HepG2 (cell line): ENCODE measurements around the gene NR2F6. TPM values are rescaled to one million over a fixed set of nuclear protein-coding genes. Genes with fewer than 3 reads are reported as not detected.

Source experiments
- DNMT1 ChIP-seq: sonication (generic); formaldehyde crosslinking; IDR thresholded peaks from 2 replicates; pipeline ENCODE4 v1.5.1; 2020; ENCODE audit warnings: mild to moderate bottlenecking, missing genetic modification reagents
- FOXA3 ChIP-seq: IDR thresholded peaks from 2 replicates; pipeline ENCODE4 v1.6.1; 2016; ENCODE audit warnings: missing genetic modification reagents, missing compliant biosample characterization
- HDAC2 ChIP-seq: sonication (generic); formaldehyde crosslinking; IDR thresholded peaks from 2 replicates; pipeline ENCODE4 v1.4.0; 2020; ENCODE audit warnings: missing genetic modification reagents
- HNRNPK ChIP-seq: fragments of 200-400 bp; formaldehyde crosslinking; IDR thresholded peaks from 2 replicates; pipeline ENCODE4 v1.6.1; 2018; ENCODE audit warnings: low read length, low read depth, moderate library complexity, mild to moderate bottlenecking; ENCODE audit not compliant: poor library complexity, severe bottlenecking
- IRF2 ChIP-seq: IDR thresholded peaks from 2 replicates; pipeline ENCODE4 v1.6.1; 2018; ENCODE audit warnings: missing genetic modification reagents, missing compliant biosample characterization
- MXD4 ChIP-seq: IDR thresholded peaks from 2 replicates; pipeline ENCODE4 v1.6.1; 2016; ENCODE audit warnings: mild to moderate bottlenecking, missing biosample characterization, missing genetic modification reagents
- NFKBIZ ChIP-seq: IDR thresholded peaks from 2 replicates; pipeline ENCODE4 v1.6.1; 2018; ENCODE audit warnings: missing genetic modification reagents, missing compliant biosample characterization
- RBM39 ChIP-seq: fragments of 200-400 bp; formaldehyde crosslinking; IDR thresholded peaks from one replicate; pipeline ENCODE4 v1.6.1; 2018; ENCODE audit warnings: antibody characterized with exemption, mild to moderate bottlenecking, low read depth, low read length; ENCODE audit not compliant: poor library complexity, severe bottlenecking
- SALL1 ChIP-seq: sonication (generic); formaldehyde crosslinking; IDR thresholded peaks from 2 replicates; pipeline ENCODE4 v1.8.0; 2022; ENCODE audit warnings: mild to moderate bottlenecking, missing genetic modification reagents
- SETDB1 ChIP-seq: sonication (generic); formaldehyde crosslinking; IDR thresholded peaks from 2 replicates; pipeline ENCODE4 v1.5.1; 2020; ENCODE audit warnings: missing genetic modification reagents, mild to moderate bottlenecking, borderline replicate concordance
- THAP11 ChIP-seq: IDR thresholded peaks from 2 replicates; pipeline ENCODE4 v1.6.1; 2016; ENCODE audit warnings: missing biosample characterization, missing genetic modification reagents
- TMF1 ChIP-seq: sonication (generic); formaldehyde crosslinking; IDR thresholded peaks from 2 replicates; pipeline ENCODE4 v1.8.1; 2022; ENCODE audit warnings: low read depth, missing genetic modification reagents
- ZFY ChIP-seq: sonication (generic); formaldehyde crosslinking; IDR thresholded peaks from 2 replicates; pipeline ENCODE4 v1.4.0; 2020; ENCODE audit warnings: missing genetic modification reagents
- ZNF253 ChIP-seq: sonication (generic); formaldehyde crosslinking; IDR thresholded peaks from 2 replicates; pipeline ENCODE4 v1.8.0; 2022; ENCODE audit warnings: mild to moderate bottlenecking, missing genetic modification reagents, borderline replicate concordance
- ZNF543 ChIP-seq: sonication (generic); formaldehyde crosslinking; IDR thresholded peaks from 2 replicates; pipeline ENCODE4 v1.4.0; 2020; ENCODE audit warnings: mild to moderate bottlenecking, missing genetic modification reagents
- polyA plus RNA-seq, 8 experiments: library from polyadenylated mRNA; depleted of rRNA in 3 of 8; stranded (reverse) in 7 of 8; unstranded in 1 of 8; fragments of >200 nt; fragmentation: Illumina TruSeq in 4 of 8; extraction: Trizol in 4 of 8; gene quantifications; 2 replicates each; pipeline versions ENCODE4 v1.2.1 to v1.2.3, GENCODE V29; 2011 to 2016; ENCODE audit warnings: low read depth in 4 of 8, missing spikeins in 1 of 8, mixed read lengths in 1 of 8; ENCODE audit not compliant: insufficient read depth in 1 of 8
- total RNA-seq, 5 experiments: library from RNA; depleted of rRNA; stranded (reverse); fragments of >200 nt; fragmentation: Illumina TruSeq; extraction: Trizol; gene quantifications; 2 replicates each; pipeline ENCODE4 v1.2.3, GENCODE V29; 2016; ENCODE audit warnings: low read depth in 1 of 5
- TF ChIP-seq, protein P1 (sequence below): IDR thresholded peaks from 2 replicates; pipeline ENCODE4 v1.6.1; 2016; ENCODE audit warnings: mild to moderate bottlenecking, missing biosample characterization, missing genetic modification reagents
- TF ChIP-seq, protein P2 (sequence below): IDR thresholded peaks from 2 replicates; pipeline ENCODE4 v1.6.1; 2016; ENCODE audit warnings: mild to moderate bottlenecking
- TF ChIP-seq, protein P3 (sequence below): IDR thresholded peaks from 2 replicates; pipeline ENCODE4 v1.6.1; 2012; ENCODE audit warnings: inconsistent platforms
- TF ChIP-seq, protein P4 (sequence below): sonication (generic); formaldehyde crosslinking; IDR thresholded peaks from 2 replicates; pipeline ENCODE4 v1.4.0; 2020; ENCODE audit warnings: missing genetic modification reagents
- TF ChIP-seq, protein P5 (sequence below): sonication (generic); formaldehyde crosslinking; conservative IDR thresholded peaks from 2 replicates; pipeline ENCODE4 v1.4.0; 2020; ENCODE audit warnings: missing genetic modification reagents
- TF ChIP-seq, protein P6 (sequence below): sonication (generic); formaldehyde crosslinking; IDR thresholded peaks from 2 replicates; pipeline ENCODE4 v1.8.0; 2022; ENCODE audit warnings: missing genetic modification reagents, mild to moderate bottlenecking, borderline replicate concordance
- TF ChIP-seq, protein P7 (sequence below): IDR thresholded peaks from 2 replicates; pipeline ENCODE4 v1.6.1; 2018; ENCODE audit warnings: missing genetic modification reagents, mild to moderate bottlenecking, missing compliant biosample characterization

The NR2F6 gene
- total and polyA plus RNA-seq, 2 of the 13 experiments (the other 11 are each of a cell fraction or from before 2014, with no cell fraction given), result 30.9 to 72.4 TPM

DNA sequence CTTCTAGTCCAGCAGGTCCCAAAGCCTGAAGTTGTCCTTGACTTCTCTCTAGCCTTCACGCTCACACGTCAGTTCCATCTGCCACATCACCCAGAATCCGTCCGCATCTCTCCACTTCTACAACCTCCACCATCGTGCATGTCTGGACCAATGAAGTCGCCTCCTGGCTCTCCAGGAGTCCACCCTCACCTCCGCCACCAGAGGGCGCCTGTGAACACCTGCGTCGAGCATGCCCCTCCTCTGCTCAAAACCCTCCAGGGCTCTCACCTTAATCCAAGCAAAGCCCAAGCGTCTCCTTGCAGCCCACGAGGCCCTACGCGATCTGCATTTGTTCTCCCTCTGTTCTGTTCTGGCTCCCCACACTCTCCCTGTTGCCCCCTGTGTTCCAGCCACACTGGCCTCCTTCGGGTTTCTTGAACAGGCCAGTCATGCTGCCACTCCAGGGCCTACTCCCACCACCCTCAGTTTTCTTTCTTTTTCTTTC is 15.2 kb upstream of the NR2F6 start (continued):
- TF ChIP-seq, protein P1, sequence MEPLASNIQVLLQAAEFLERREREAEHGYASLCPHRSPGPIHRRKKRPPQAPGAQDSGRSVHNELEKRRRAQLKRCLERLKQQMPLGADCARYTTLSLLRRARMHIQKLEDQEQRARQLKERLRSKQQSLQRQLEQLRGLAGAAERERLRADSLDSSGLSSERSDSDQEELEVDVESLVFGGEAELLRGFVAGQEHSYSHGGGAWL, result 0 out of 2 replicates have a peak, but pooled peaks have one; percentile 28
- TF ChIP-seq, protein P2, sequence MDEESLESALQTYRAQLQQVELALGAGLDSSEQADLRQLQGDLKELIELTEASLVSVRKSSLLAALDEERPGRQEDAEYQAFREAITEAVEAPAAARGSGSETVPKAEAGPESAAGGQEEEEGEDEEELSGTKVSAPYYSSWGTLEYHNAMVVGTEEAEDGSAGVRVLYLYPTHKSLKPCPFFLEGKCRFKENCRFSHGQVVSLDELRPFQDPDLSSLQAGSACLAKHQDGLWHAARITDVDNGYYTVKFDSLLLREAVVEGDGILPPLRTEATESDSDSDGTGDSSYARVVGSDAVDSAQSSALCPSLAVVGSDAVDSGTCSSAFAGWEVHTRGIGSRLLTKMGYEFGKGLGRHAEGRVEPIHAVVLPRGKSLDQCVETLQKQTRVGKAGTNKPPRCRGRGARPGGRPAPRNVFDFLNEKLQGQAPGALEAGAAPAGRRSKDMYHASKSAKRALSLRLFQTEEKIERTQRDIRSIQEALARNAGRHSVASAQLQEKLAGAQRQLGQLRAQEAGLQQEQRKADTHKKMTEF (CRISPR knock-in tag), result peak; percentile 47; the same call in 1 of the 2 replicates
- TF ChIP-seq, protein P3, sequence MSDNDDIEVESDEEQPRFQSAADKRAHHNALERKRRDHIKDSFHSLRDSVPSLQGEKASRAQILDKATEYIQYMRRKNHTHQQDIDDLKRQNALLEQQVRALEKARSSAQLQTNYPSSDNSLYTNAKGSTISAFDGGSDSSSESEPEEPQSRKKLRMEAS, result peak; percentile 79
- peak; percentile 42; the same call in 1 of the 2 replicates for TF ChIP-seq ZFY
- TF ChIP-seq, protein P4, sequence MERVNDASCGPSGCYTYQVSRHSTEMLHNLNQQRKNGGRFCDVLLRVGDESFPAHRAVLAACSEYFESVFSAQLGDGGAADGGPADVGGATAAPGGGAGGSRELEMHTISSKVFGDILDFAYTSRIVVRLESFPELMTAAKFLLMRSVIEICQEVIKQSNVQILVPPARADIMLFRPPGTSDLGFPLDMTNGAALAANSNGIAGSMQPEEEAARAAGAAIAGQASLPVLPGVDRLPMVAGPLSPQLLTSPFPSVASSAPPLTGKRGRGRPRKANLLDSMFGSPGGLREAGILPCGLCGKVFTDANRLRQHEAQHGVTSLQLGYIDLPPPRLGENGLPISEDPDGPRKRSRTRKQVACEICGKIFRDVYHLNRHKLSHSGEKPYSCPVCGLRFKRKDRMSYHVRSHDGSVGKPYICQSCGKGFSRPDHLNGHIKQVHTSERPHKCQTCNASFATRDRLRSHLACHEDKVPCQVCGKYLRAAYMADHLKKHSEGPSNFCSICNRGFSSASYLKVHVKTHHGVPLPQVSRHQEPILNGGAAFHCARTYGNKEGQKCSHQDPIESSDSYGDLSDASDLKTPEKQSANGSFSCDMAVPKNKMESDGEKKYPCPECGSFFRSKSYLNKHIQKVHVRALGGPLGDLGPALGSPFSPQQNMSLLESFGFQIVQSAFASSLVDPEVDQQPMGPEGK (CRISPR knock-in tag), result peak; percentile 62
- peak; percentile 76; the same call in 1 of the 2 replicates for TF ChIP-seq SALL1
- no peak for TF ChIP-seq NFKBIZ (CRISPR knock-in tag)
- TF ChIP-seq, protein P5, sequence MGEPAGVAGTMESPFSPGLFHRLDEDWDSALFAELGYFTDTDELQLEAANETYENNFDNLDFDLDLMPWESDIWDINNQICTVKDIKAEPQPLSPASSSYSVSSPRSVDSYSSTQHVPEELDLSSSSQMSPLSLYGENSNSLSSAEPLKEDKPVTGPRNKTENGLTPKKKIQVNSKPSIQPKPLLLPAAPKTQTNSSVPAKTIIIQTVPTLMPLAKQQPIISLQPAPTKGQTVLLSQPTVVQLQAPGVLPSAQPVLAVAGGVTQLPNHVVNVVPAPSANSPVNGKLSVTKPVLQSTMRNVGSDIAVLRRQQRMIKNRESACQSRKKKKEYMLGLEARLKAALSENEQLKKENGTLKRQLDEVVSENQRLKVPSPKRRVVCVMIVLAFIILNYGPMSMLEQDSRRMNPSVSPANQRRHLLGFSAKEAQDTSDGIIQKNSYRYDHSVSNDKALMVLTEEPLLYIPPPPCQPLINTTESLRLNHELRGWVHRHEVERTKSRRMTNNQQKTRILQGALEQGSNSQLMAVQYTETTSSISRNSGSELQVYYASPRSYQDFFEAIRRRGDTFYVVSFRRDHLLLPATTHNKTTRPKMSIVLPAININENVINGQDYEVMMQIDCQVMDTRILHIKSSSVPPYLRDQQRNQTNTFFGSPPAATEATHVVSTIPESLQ (CRISPR knock-in tag), result no peak
- no peak for TF ChIP-seq ZNF253
- TF ChIP-seq HDAC2 (CRISPR knock-in tag), result peak; percentile 43; the same call in 1 of the 2 replicates
- no peak for TF ChIP-seq SETDB1 (CRISPR knock-in tag)
- no peak for TF ChIP-seq TMF1 (CRISPR knock-in tag)
- TF ChIP-seq, protein P6, sequence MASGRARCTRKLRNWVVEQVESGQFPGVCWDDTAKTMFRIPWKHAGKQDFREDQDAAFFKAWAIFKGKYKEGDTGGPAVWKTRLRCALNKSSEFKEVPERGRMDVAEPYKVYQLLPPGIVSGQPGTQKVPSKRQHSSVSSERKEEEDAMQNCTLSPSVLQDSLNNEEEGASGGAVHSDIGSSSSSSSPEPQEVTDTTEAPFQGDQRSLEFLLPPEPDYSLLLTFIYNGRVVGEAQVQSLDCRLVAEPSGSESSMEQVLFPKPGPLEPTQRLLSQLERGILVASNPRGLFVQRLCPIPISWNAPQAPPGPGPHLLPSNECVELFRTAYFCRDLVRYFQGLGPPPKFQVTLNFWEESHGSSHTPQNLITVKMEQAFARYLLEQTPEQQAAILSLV (CRISPR knock-in tag), result peak; percentile 40; the same call in 1 of the 2 replicates
- 0 out of 2 replicates have a peak, but pooled peaks have one; percentile 39 for TF ChIP-seq ZNF543
- no peak for TF ChIP-seq DNMT1 (CRISPR knock-in tag)
- 0 out of 2 replicates have a peak, but pooled peaks have one; percentile 28 for TF ChIP-seq MXD4
- 0 out of 2 replicates have a peak, but pooled peaks have one; percentile 19 for TF ChIP-seq FOXA3 (CRISPR knock-in tag)
- TF ChIP-seq RBM39, result no peak
- no peak for TF ChIP-seq HNRNPK
- no peak for TF ChIP-seq IRF2 (CRISPR knock-in tag)
- TF ChIP-seq, protein P7, sequence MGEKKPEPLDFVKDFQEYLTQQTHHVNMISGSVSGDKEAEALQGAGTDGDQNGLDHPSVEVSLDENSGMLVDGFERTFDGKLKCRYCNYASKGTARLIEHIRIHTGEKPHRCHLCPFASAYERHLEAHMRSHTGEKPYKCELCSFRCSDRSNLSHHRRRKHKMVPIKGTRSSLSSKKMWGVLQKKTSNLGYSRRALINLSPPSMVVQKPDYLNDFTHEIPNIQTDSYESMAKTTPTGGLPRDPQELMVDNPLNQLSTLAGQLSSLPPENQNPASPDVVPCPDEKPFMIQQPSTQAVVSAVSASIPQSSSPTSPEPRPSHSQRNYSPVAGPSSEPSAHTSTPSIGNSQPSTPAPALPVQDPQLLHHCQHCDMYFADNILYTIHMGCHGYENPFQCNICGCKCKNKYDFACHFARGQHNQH (CRISPR knock-in tag), result peak; percentile 72; the same call in 1 of the 2 replicates
- TF ChIP-seq THAP11 (CRISPR knock-in tag), result peak; percentile 70
